NCI-H345 treated with DMSO at 0.1 percent for 48 hours (cell line): Measurements from ENCODE around the gene CLDN11.

ENCODE experiments used
- DNase-seq: peaks from one replicate; lab custom pipeline; 2025; ENCODE audit not compliant: unreplicated experiment; lab: John Stamatoyannopoulos, UW

Gene CLDN11

GRCh38 chr3:170426240-170426797 lies 7.7 kb downstream of the CLDN11 start:
- DNase-seq: no peak

DNA sequence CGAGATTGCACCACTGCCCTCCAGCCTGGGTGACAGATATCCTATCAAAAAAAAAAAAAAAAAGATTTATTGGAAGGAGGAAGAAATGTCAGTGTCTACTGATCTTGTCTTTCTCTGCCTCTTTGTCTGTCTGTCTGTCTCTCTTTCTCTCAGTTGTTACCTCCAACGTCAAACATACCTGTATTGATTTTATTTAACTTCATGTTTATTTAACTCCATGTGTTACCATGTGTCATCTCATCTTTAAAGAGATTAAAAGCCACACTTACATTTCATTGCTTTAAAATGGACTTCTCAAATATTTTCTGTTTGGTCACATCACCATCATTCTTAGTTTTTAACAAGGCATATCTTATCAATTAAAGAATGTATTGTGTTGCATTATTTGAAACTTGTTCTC lies 9.4 kb downstream of the CLDN11 start:
- DNase-seq: no peak

- DNase-seq: no peak
Observed at GRCh38 chr3:170429050-170429449, 10.4 kb downstream of the CLDN11 start.

DNA sequence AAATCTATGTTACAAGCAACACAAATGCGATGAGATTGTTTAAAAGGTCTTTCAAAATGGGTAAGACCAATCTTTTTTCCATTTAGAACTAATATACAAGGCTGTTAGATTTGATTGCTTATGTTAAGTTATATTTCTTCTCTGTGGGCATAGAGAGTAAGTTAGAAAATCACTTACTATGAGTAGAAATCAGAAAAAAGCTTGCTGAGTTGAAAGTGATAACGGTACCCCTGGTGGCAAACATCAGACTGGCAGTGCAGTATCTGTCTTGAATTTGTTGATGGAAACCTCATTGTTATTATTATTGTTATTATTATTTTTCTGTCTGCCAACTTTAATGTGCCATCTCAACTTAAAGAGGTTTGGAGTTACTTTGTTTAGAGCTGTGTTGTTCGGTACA lies 12.4 kb downstream of the CLDN11 start:
- no peak for DNase-seq

DNA sequence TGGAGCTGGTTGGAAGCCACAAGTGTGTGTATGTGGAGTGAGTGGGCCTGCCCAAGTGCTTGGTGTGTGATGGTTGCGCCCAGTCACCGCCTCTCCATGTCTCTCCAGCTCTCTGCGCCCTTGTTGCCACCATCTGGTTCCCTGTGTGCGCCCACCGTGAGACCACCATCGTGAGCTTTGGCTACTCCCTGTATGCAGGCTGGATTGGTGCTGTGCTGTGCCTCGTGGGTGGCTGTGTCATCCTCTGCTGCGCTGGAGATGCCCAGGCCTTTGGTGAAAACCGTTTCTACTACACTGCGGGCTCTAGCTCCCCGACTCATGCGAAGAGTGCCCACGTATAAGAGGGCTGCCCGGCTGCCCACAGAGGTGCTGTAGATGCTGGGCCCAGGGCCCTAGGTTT lies 13.7 kb downstream of the CLDN11 start:
- no peak for DNase-seq

DNA sequence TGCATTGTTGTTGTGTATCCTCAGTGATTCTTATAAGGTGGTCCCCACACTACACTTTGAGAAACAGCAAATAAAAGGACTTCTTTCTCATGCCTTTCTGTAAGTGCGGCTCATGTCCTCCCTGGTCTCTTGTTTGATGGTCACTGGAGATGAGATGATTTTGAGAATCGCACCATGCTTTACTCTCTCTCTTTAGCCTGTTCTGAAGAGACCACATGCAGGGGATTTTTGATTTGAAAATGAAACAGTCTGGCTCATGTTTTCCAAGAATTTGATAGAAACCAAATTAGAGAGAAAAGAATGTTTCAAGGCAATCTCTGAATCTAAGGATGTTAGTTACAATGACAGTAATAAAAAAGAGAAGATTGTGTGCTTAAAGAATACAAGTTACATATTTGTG lies 18.0 kb downstream of the CLDN11 start:
- DNase-seq: no peak

DNA sequence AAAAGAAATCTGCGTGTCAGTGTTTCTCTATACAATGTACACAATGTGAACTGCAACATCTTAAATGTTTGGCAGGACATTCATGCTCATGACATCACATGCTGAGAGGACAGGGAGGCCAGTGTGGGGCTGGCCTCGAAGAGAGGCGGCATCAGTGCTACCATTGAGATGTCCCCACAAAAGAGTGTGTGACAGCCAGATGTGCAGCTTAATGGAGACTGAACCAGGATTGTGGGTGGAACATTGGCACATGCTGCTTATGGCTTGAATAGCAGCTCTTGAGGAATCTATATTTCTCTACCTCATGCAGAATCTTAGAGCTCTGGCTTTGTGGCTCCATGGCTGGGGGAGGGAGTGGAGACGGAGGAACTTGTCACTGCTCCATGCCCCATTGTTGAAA lies 18.5 kb downstream of the CLDN11 start:
- DNase-seq: no peak

GRCh38 chr3:170437696-170438407 lies 19.2 kb downstream of the CLDN11 start:
- DNase-seq: no peak

- DNase-seq: no peak
Observed at GRCh38 chr3:170438836-170439235, 20.2 kb downstream of the CLDN11 start.

- no peak for DNase-seq
Observed at GRCh38 chr3:170440344-170440743, 21.7 kb downstream of the CLDN11 start.

- DNase-seq: no peak
Observed at GRCh38 chr3:170441412-170441811, 22.7 kb downstream of the CLDN11 start.

DNA sequence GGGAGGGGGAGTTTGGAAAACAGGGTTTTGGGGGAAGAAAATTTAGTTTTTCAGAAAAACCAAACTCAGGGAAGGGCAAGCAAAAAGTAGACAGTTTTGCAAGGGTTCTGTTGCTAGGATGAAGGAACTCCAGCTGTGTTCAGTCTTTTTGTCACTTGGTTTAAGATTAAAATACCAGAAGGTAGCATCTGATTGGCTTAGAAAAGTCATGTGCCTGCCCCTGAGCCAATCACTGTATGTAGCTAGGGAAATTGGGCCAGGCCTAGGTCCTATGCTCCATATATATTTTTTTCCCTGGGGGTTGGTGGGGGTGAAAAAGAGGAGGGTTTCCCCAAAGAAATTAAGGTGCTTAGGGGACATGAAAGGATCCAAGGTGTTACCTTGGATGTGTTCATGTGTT lies 24.3 kb downstream of the CLDN11 start:
- DNase-seq: no peak

DNA sequence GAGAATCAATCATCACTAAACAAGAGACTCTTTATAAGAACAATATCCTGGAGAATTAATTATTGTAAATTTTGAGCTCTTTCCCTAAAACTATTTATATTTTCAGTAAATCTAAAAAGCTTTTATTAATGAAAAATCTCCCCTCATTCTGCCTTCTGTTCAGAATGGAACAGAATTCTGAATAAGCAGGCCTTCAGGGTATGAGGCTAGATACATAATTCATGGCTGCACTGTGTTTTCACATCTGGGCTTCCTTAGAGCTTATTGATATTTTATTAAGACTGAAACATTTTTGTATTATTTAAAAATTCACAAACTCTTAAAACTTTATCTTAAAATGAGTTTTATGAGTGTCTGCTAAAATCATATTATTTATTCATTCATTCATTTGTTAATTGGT lies 24.8 kb downstream of the CLDN11 start:
- DNase-seq: no peak

GRCh38 chr3:170448584-170448983 lies 29.9 kb downstream of the CLDN11 start:
- DNase-seq: no peak

DNA sequence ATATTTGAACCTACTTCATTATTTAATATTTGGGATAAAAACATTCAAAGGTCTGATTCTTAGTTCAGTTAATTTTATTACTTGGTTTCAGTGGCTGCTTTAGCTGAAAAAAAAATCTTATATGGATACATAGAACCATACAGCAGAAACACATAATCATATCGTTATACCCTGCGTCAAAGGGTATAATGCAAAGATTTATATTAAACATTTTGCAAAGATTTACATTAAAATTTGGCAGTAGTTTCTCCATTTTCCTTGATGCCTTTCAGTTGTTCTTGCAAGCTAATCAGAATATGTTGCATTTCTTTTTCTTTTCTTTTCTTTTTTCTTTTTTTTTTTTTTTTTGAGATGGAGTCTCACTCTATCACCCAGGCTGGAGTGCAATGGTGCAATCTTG lies 31.4 kb downstream of the CLDN11 start:
- DNase-seq: no peak

DNA sequence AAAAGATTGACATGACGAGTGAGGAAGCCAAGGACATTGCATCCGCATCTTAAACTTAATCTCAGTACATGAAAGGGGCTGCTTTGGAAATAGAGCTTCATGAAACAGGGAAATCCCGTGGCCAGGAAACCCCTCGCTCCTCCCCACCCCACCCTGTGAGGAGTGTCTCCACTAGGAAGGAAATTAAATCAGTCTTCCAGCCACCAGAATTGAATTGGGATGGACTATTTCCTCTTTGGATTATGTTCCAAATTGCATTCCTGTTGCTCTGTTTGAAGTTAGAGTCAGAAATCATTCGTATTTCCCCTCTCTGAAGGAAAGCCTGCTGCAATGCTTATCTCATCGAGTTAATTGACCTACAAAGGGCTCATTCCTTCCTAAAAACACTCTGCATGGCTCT lies 35.8 kb downstream of the CLDN11 start:
- no peak for DNase-seq

- DNase-seq: no peak
Observed at GRCh38 chr3:170458285-170458684, 39.6 kb downstream of the CLDN11 start.

DNA sequence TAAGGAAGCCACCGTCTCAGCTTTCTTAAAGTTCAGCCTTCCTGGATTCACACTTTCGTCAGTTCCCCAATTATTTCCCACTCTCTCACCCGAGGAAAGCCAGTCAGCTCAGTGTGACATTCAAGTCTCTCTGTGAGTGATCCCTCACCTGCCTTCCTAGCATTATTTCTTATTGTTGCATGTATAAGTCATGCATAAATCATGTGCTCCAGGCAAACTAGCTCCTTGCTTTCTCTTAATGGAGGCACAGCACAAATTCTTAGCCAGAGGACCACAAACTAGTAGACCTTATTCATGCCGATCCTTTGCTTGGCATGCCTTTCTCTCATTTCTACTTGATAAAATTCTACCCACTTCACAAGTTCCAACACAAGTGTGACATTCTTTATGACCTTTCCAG lies 44.3 kb downstream of the CLDN11 start:
- no peak for DNase-seq

GRCh38 chr3:170465955-170466354 lies 47.3 kb downstream of the CLDN11 start:
- DNase-seq: no peak

DNA sequence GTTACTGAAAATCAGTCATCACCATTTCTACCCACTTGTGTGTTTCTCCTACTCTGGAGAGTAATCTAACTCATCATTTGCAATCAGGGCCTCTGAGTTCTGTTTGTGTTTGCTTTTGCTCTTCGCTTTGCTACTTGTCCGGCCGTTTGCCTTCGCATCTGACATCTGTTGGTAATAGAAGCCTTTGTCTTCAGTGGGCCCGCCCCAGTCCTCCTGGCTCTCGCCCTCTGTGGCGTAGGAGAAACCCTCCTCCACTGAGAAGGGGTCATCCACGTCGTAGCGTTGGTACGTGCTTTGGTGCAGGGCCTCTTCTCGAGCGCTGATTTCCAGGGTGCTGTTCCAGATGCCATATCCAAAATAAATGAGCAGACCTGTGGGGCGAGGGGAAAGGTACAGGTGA lies 48.3 kb downstream of the CLDN11 start:
- DNase-seq: peak; percentile 59

DNA sequence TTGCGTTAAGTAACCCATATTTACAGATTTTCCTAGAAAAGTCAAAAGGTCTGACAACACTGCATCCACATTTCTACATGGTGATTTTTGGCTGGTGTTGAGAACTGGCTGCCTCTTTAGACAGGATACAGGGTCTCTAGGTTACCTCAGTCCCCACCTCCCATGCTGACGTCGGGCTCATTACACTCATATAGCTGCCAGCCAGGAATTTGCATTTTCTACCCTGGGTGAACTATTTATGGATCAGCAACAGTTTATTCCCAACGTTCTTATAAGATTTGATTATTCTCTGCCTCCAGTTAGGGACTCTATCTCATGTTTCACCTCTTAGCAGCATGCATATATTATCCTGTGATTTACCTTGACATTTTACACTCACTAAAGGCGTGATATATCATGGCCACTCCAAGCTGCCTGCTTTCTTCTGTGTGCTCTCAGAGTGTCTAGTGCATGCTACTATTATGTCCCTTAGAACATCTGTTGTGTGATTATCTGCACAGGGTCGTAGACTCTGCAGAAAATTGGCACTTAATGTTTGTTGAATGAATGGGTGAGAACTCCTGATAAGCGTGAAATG lies 49.0 kb downstream of the CLDN11 start:
- DNase-seq: peak; percentile 47

GRCh38 chr3:170469151-170470062 lies 50.7 kb downstream of the CLDN11 start:
- DNase-seq: no peak
